CD4-positive, CD25-positive, alpha-beta regulatory T cell (primary cell): ENCODE results near the gene PALLD. TPM values are rescaled to one million over a fixed set of nuclear protein-coding genes. Genes with fewer than 3 reads are reported as not detected.

Experiments used
- ATAC-seq, 2 donors: fragments of 150-1000 bp; cut with Tn5 transposase; one replicate each; pipeline ENCODE4 v1.10.0; 2021; ENCODE audit warnings: low read depth in 2 of 2, moderate number of reproducible peaks in 2 of 2, moderate library complexity in 1 of 2
- DNase-seq, 3 donors: peaks; one replicate each; pipeline versions ENCODE4 v3.0.0 to v3.0.0-alpha.2; 2012 to 2022; ENCODE audit warnings: mixed read lengths in 1 of 3
- H3K27ac ChIP-seq: one replicate; pipeline ENCODE4 v1.7.0; 2013; ENCODE audit warnings: mild to moderate bottlenecking, low read length; ENCODE audit not compliant: insufficient read depth, poor library complexity, severe bottlenecking
- H3K27me3 ChIP-seq: one replicate; pipeline ENCODE4 v1.7.0; 2013; ENCODE audit warnings: low read length; ENCODE audit not compliant: control insufficient read depth, insufficient read depth
- H3K36me3 ChIP-seq: one replicate; pipeline ENCODE4 v1.7.0; 2013; ENCODE audit warnings: mild to moderate bottlenecking, low read length, moderate library complexity; ENCODE audit not compliant: control insufficient read depth, insufficient read depth
- H3K4me1 ChIP-seq: 2 replicates; pipeline ENCODE4 v1.7.0; 2013; ENCODE audit warnings: mild to moderate bottlenecking, low read length; ENCODE audit not compliant: insufficient read depth, control insufficient read depth, poor library complexity, severe bottlenecking
- H3K4me3 ChIP-seq: one replicate; pipeline ENCODE4 v1.7.0; 2013; ENCODE audit warnings: low read depth, mild to moderate bottlenecking, low read length, moderate library complexity
- H3K9me3 ChIP-seq, 2 experiments: 1 replicate in 1 of 2; 2 replicates in 1 of 2; pipeline ENCODE4 v1.7.0; 2013; ENCODE audit warnings: low read length in 2 of 2, mild to moderate bottlenecking in 1 of 2, moderate library complexity in 1 of 2; ENCODE audit not compliant: control insufficient read depth in 2 of 2
- H3K27ac Mint-ChIP-seq, 3 donors: one replicate each; pipeline ENCODE4 v1.8.0; 2020 to 2022; ENCODE audit warnings: mild to moderate bottlenecking in 3 of 3, mixed read lengths in 3 of 3, moderate library complexity in 2 of 3
- H3K27me3 Mint-ChIP-seq: one replicate; pipeline ENCODE4 v1.8.0; 2022; ENCODE audit warnings: mild to moderate bottlenecking, mixed read lengths
- H3K36me3 Mint-ChIP-seq: one replicate; pipeline ENCODE4 v1.8.0; 2020; ENCODE audit warnings: mixed read lengths
- H3K4me1 Mint-ChIP-seq, 4 donors: one replicate each; pipeline ENCODE4 v1.8.0; 2020 to 2022; ENCODE audit warnings: mixed read lengths in 4 of 4, mild to moderate bottlenecking in 1 of 4
- H3K4me3 Mint-ChIP-seq, 4 donors: one replicate each; pipeline ENCODE4 v1.8.0; 2020 to 2022; ENCODE audit warnings: mild to moderate bottlenecking in 4 of 4, mixed read lengths in 4 of 4, moderate library complexity in 3 of 4
- H3K9me3 Mint-ChIP-seq, 7 donors: one replicate each; pipeline ENCODE4 v1.8.0; 2020 to 2022; ENCODE audit warnings: mixed read lengths in 7 of 7, mild to moderate bottlenecking in 3 of 7, moderate library complexity in 2 of 7
- polyA plus RNA-seq, 4 donors: library from polyadenylated mRNA; unstranded; fragments of 300-500 nt; fragmentation: Illumina TruSeq; gene quantifications; one replicate each; pipeline ENCODE4 v1.2.3, GENCODE V29; 2021
- total RNA-seq: library from RNA; stranded (reverse); gene quantifications from one replicate; pipeline ENCODE4 v1.2.3, GENCODE V29; 2022

Gene PALLD
- total and polyA plus RNA-seq, 5 donors from 2014 or later, result 0.37 to 1.9 (median 0.76) TPM; not detected in 1

GRCh38 chr4:168842186-168842585 lies 345.3 kb downstream of the PALLD start:
- Histone ChIP-seq H3K9me3 (no peaks in the 10 kb centered on the region), H3K27ac (no peak overlapping the region), H3K36me3 (no peaks in the 10 kb centered on the region), H3K4me3 (no peak overlapping the region), H3K4me1 (no peaks in the 10 kb centered on the region), H3K27me3 (no peaks in the 10 kb centered on the region)
- H3K9me3 Mint-ChIP-seq, result peaks cover 0 to 3% (median 0%) of the 10 kb centered on the region in 7 donors
- no peak for ATAC-seq
- H3K27me3 Mint-ChIP-seq, result peaks cover 11% of the 10 kb centered on the region
- no peaks in the 10 kb centered on the region for H3K4me1 Mint-ChIP-seq
- H3K36me3 Mint-ChIP-seq, result no peaks in the 10 kb centered on the region
- H3K4me3 Mint-ChIP-seq, result no peak overlapping the region
- H3K27ac Mint-ChIP-seq, result no peak overlapping the region
- no peak for DNase-seq

GRCh38 chr4:168843635-168844034 lies 346.8 kb downstream of the PALLD start:
- no peaks in the 10 kb centered on the region for H3K36me3 Mint-ChIP-seq
- peaks cover 0 to 1% (median 0%) of the 10 kb centered on the region in 7 donors for H3K9me3 Mint-ChIP-seq
- H3K27ac Mint-ChIP-seq, result no peak overlapping the region

GRCh38 chr4:168844353-168845049 lies 347.6 kb downstream of the PALLD start:
- H3K9me3 Mint-ChIP-seq, result peaks cover 0 to 1% (median 0%) of the 10 kb centered on the region in 7 donors
- Histone ChIP-seq H3K9me3 (no peaks in the 10 kb centered on the region), H3K27ac (no peak overlapping the region), H3K4me3 (no peak overlapping the region), H3K36me3 (no peaks in the 10 kb centered on the region), H3K4me1 (no peaks in the 10 kb centered on the region), H3K27me3 (no peaks in the 10 kb centered on the region)
- DNase-seq, result no peak
- H3K4me1 Mint-ChIP-seq, result peaks cover 0 to 4% (median 0%) of the 10 kb centered on the region in 4 donors
- no peaks in the 10 kb centered on the region for H3K36me3 Mint-ChIP-seq
- no peak overlapping the region for H3K4me3 Mint-ChIP-seq
- peaks cover 10% of the 10 kb centered on the region for H3K27me3 Mint-ChIP-seq
- H3K27ac Mint-ChIP-seq, result no peak overlapping the region
- ATAC-seq, result no peak

More at GRCh38 chr4:168843635-168844034, 346.8 kb downstream of the PALLD start:
- Histone ChIP-seq H3K9me3 (no peaks in the 10 kb centered on the region), H3K27ac (no peak overlapping the region), H3K36me3 (no peaks in the 10 kb centered on the region), H3K27me3 (no peaks in the 10 kb centered on the region), H3K4me3 (no peak overlapping the region), H3K4me1 (no peaks in the 10 kb centered on the region)
- no peak for DNase-seq
- ATAC-seq, result no peak
- H3K4me1 Mint-ChIP-seq, result no peaks in the 10 kb centered on the region
- H3K27me3 Mint-ChIP-seq, result peaks cover 10% of the 10 kb centered on the region
- H3K4me3 Mint-ChIP-seq, result no peak overlapping the region

- Mint-ChIP-seq H3K27ac (no peak overlapping the region), H3K27me3 (peaks cover 4% of the 10 kb centered on the region), H3K36me3 (no peaks in the 10 kb centered on the region), H3K4me1 (peaks cover 0 to 4% (median 0%) of the 10 kb centered on the region in 4 donors), H3K4me3 (no peak overlapping the region), H3K9me3 (peaks cover 0 to 3% (median 0%) of the 10 kb centered on the region in 7 donors)
- Histone ChIP-seq H3K36me3 (no peaks in the 10 kb centered on the region), H3K27ac (no peak overlapping the region), H3K4me1 (no peaks in the 10 kb centered on the region), H3K9me3 (no peaks in the 10 kb centered on the region), H3K4me3 (no peak overlapping the region), H3K27me3 (no peaks in the 10 kb centered on the region)
- ATAC-seq (no peak), DNase-seq (no peak)
Measured at GRCh38 chr4:168845897-168846296, 349.0 kb downstream of the PALLD start.

- H3K36me3 Mint-ChIP-seq, result no peaks in the 10 kb centered on the region
- H3K9me3 Mint-ChIP-seq, result peaks cover 0 to 3% (median 0%) of the 10 kb centered on the region in 7 donors
- peaks cover 4% of the 10 kb centered on the region for H3K27me3 Mint-ChIP-seq
- H3K4me1 Mint-ChIP-seq, result peaks cover 0 to 4% (median 0%) of the 10 kb centered on the region in 4 donors
- Histone ChIP-seq H3K27ac (no peak overlapping the region), H3K36me3 (no peaks in the 10 kb centered on the region), H3K4me3 (no peak overlapping the region), H3K27me3 (no peaks in the 10 kb centered on the region), H3K9me3 (no peaks in the 10 kb centered on the region), H3K4me1 (no peaks in the 10 kb centered on the region)
- no peak overlapping the region for H3K4me3 Mint-ChIP-seq
- no peak overlapping the region for H3K27ac Mint-ChIP-seq
- ATAC-seq (no peak), DNase-seq (no peak)
Measured at GRCh38 chr4:168846414-168846813, 349.6 kb downstream of the PALLD start.

GRCh38 chr4:168847771-168848502 lies 351.1 kb downstream of the PALLD start:
- H3K27me3 Mint-ChIP-seq, result peaks cover 4% of the 10 kb centered on the region
- H3K27me3 ChIP-seq, result no peaks in the 10 kb centered on the region

GRCh38 chr4:168849030-168849675 lies 352.3 kb downstream of the PALLD start:
- Mint-ChIP-seq H3K27me3 (peaks cover 4% of the 10 kb centered on the region), H3K4me3 (no peak overlapping the region), H3K27ac (peak overlapping the region in 1 of 3 donors; percentile 29), H3K4me1 (peaks cover 0 to 10% (median 2%) of the 10 kb centered on the region in 4 donors), H3K9me3 (peaks cover 0 to 3% (median 0%) of the 10 kb centered on the region in 7 donors), H3K36me3 (no peaks in the 10 kb centered on the region)
- Histone ChIP-seq H3K9me3 (no peaks in the 10 kb centered on the region), H3K4me3 (no peak overlapping the region), H3K27me3 (no peaks in the 10 kb centered on the region), H3K27ac (no peak overlapping the region), H3K36me3 (no peaks in the 10 kb centered on the region), H3K4me1 (no peaks in the 10 kb centered on the region)
- ATAC-seq, result no peak
- DNase-seq, result no peak

More at GRCh38 chr4:168847771-168848502, 351.1 kb downstream of the PALLD start:
- DNase-seq, result no peak
- Mint-ChIP-seq H3K27ac (no peak overlapping the region), H3K36me3 (no peaks in the 10 kb centered on the region), H3K9me3 (peaks cover 0 to 3% (median 0%) of the 10 kb centered on the region in 7 donors), H3K4me3 (no peak overlapping the region), H3K4me1 (peaks cover 0 to 4% (median 0%) of the 10 kb centered on the region in 4 donors)
- no peak overlapping the region for H3K4me3 ChIP-seq
- H3K27ac ChIP-seq, result no peak overlapping the region
- H3K36me3 ChIP-seq, result no peaks in the 10 kb centered on the region
- H3K4me1 ChIP-seq, result no peaks in the 10 kb centered on the region
- H3K9me3 ChIP-seq, result no peaks in the 10 kb centered on the region
- ATAC-seq, result no peak
